ENCODE measurements around the gene METTL9. TPM values are rescaled to one million over a fixed set of nuclear protein-coding genes. Genes with fewer than 3 reads are reported as not detected.

The METTL9 gene
- total RNA-seq, 8 experiments from 2014 or later = 33.6 to 124 (median 113) TPM

DNA sequence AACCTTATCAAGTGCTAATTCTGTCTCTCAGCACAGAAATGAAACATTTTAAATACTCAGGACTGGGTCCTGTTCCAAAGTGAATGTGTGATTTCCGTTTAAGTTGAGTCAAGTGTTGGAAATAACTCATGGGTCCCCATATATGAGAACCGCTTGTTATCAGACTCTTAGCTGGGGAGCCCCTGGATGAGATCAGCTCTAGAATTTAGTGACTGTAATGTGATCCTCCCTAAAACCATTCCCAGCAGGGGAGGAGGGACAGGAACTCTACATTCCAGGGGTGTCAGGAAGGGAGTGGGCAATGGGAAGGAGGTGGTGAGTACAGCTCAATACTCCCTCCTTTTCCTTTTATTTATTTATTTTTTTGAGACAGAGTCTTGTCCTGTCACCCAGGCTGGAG, 101.9 kb downstream of the METTL9 start:
- no peak for ATAC-seq (replicated peaks in 6 of 8)
- Histone ChIP-seq H3K4me3 (no peak overlapping the region), H3K27ac (no peak overlapping the region), H3K4me1 (replicated peaks in 1 of 2) (no peaks in the 10 kb centered on the region)
- 24 to 70% (median 40%) methylated on average over 1 to 2 of the region's 2 CpGs; no CpG with 5 or more reads in 3 of the 10 experiments for WGBS, 10 experiments
- in situ Hi-C loops (cut with MboI; ENCODE audit: low pct_unique_long_range_greater_than_20kb in 2 of 9, low sequenced_read_pairs in 9 of 9, unreplicated experiment in 9 of 9) = loop anchor here in 3 of 9 experiments (25.0 kb wide), 1 partner anchor 114 kb away; the partner anchor contains the start of gene METTL9 (in 3 of the 3)

DNA sequence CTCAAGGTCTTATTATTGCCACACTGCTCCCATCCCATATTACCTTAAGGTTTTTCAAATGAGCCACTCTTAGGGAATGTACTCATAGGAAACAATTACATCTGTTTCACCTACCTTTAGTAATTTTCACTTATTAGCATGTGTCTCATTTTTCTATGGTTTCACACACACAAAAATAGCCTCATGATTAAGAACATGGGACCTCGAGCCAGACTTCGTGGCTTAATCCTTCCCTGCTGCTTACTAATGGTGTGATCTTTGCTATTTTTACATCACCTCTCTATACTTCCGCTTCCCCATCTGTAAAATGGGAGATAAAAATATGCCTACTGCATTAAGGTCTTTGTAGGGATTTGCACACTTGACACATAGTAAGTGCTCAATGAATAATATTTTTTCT, 102.9 kb downstream of the METTL9 start:
- 0 to 100% (median 87%) methylated on average over 1 to 3 of the region's 3 CpGs; no CpG with 5 or more reads in 1 of the 10 experiments for WGBS, 10 experiments
- Histone ChIP-seq H3K27ac (no peak overlapping the region), H3K4me3 (no peak overlapping the region), H3K4me1 (replicated peaks in 1 of 2) (no peaks in the 10 kb centered on the region)
- in situ Hi-C loops (cut with MboI; ENCODE audit: low pct_unique_long_range_greater_than_20kb in 2 of 9, low sequenced_read_pairs in 9 of 9, unreplicated experiment in 9 of 9) = loop anchor here in 3 of 9 experiments (25.0 kb wide), 1 partner anchor 115 kb away; the partner anchor contains the start of gene METTL9 (in 3 of the 3)
- ATAC-seq (replicated peaks in 6 of 8) = no peak

DNA sequence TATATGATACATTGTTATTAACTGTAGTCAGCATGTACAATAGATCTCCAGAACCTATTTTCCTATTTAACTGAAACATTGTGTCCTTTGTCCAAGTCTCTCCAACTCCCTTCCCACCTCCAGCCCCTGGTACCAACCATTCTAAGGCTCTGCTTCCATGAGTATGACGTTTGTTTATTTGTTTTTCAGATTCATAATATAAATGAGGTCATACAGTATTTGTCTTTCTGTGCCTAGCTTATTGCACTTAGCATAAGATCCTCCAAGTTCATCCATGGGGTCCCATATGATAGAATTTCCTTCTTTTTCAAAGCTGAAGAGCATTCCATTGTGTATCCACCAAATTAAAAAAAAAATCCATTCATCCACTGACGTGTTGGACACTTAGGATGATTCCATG, 103.8 kb downstream of the METTL9 start:
- 6 to 100% (median 63%) methylated on average over 1 to 2 of the region's 2 CpGs; no CpG with 5 or more reads in 2 of the 10 experiments for WGBS, 10 experiments
- no peak overlapping the region for H3K4me3 ChIP-seq
- ATAC-seq (replicated peaks in 6 of 8) = no peak
- no peak overlapping the region for H3K27ac ChIP-seq
- H3K4me1 ChIP-seq (replicated peaks in 1 of 2) = no peaks in the 10 kb centered on the region
- in situ Hi-C loops (cut with MboI; ENCODE audit: low pct_unique_long_range_greater_than_20kb in 2 of 9, low sequenced_read_pairs in 9 of 9, unreplicated experiment in 9 of 9) = loop anchor here in 3 of 9 experiments (25.0 kb wide), 1 partner anchor 116 kb away; the partner anchor contains the start of gene METTL9 (in 3 of the 3)

DNA sequence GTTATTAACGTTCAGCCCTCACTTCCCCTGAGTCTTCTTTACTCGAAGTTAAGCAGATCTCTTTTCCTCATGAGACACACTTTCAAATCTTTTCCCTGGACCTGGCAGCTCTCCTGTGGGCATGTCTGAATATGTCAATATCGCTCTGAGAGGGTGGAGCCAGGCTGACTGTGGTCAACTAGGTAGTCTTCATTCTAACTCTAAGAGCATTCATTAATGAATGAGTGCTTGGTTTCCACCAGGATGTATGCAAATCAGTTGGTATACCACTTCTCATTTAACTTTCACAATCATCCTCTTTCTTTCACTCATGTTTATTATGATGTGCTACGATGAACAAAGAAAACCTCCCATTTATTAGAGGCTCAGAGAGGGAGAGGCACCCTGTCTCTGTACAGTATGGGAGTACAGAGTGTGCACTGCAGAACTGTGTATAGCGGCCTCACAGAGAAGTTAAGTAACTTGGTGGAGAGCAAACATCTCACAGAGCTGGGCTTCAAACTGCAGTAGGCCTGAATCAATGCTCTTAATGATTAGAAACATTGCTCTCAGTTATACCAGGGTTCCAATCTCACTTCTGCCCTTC, 104.3 kb downstream of the METTL9 start:
- ATAC-seq (replicated peaks in 6 of 8) = peak in 2 of 8 experiments; percentile 50 to 71
- Histone ChIP-seq H3K4me1 (replicated peaks in 1 of 2) (no peaks in the 10 kb centered on the region), H3K27ac (no peak overlapping the region), H3K4me3 (no peak overlapping the region)
- in situ Hi-C loops (cut with MboI; ENCODE audit: low pct_unique_long_range_greater_than_20kb in 2 of 9, low sequenced_read_pairs in 9 of 9, unreplicated experiment in 9 of 9) = loop anchor here in 3 of 9 experiments (25.0 kb wide), 1 partner anchor 116 kb away; the partner anchor contains the start of gene METTL9 (in 3 of the 3)
- 47 to 100% (median 79%) methylated on average over 1 to 4 of the region's 5 CpGs; no CpG with 5 or more reads in 3 of the 10 experiments for WGBS, 10 experiments

DNA sequence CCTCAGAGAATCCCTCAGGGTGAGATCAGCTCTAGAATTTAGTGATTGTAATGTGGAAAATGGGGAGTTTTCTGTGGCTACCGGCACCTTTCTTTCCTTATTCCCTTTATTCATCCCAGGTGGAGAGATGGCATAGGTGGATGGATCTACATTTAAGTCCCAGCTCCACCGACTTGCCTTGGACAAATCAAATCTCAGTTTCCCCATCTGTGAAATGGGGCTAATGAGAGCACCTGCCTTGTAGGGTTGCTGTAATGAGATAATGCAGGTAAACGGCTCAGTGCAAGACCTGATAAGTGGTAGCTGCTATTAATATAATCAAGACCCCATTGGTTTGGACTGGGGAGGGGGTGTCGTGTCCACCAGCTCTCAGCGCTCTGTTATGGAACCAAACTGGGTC, 104.9 kb downstream of the METTL9 start:
- in situ Hi-C loops (cut with MboI; ENCODE audit: low pct_unique_long_range_greater_than_20kb in 2 of 9, low sequenced_read_pairs in 9 of 9, unreplicated experiment in 9 of 9) = loop anchor here in 3 of 9 experiments (25.0 kb wide), 1 partner anchor 117 kb away; the partner anchor contains the start of gene METTL9 (in 3 of the 3)
- H3K4me1 ChIP-seq (replicated peaks in 1 of 2) = no peaks in the 10 kb centered on the region
- H3K4me3 ChIP-seq = no peak overlapping the region
- WGBS, 10 experiments = 39 to 92% (median 90%) methylated on average over 2 to 5 of the region's 5 CpGs; no CpG with 5 or more reads in 3 of the 10 experiments
- no peak for ATAC-seq (replicated peaks in 6 of 8)
- no peak overlapping the region for H3K27ac ChIP-seq

DNA sequence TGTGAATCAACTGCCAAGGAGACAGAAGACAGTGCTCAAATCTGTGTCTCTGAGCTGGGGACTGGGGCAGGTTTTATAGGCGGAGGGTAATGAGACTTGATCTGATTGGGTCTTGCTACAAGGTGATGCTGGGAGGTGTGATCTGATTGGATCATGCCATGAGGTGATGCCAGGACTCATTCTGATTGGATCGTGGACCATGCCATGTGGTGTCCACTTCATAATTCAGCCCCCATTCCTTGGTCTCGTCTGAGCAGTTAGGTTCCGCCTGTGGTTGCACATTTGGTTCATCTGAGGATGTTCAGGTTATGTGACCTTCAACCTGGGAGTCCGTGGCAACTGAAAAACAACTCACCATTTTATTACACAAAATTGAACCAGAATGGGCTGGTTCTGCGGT, 105.4 kb downstream of the METTL9 start:
- H3K4me1 ChIP-seq (replicated peaks in 1 of 2) = no peaks in the 10 kb centered on the region
- no peak overlapping the region for H3K4me3 ChIP-seq
- 40 to 100% (median 58%) methylated on average over 1 to 5 of the region's 6 CpGs; no CpG with 5 or more reads in 4 of the 10 experiments for WGBS, 10 experiments
- H3K27ac ChIP-seq = no peak overlapping the region
- no peak for ATAC-seq (replicated peaks in 6 of 8)
- in situ Hi-C loops (cut with MboI; ENCODE audit: low pct_unique_long_range_greater_than_20kb in 2 of 9, low sequenced_read_pairs in 9 of 9, unreplicated experiment in 9 of 9) = loop anchor here in 3 of 9 experiments (25.0 kb wide), 1 partner anchor 117 kb away; the partner anchor contains the start of gene METTL9 (in 3 of the 3)

Other genes with a start within 250 kb of the METTL9 start
- 1 to 10 TPM in 5 of 8 experiments, under 1 TPM in 3; 0.46 to 7.4 (median 1.0) TPM for gene IGSF6, start 53.0 kb downstream of the METTL9 start, total RNA-seq
- under 1 TPM; 0.05 to 0.47 (median 0.22) TPM for gene OTOA, start 64.4 kb downstream of the METTL9 start, total RNA-seq

Data from motor neuron (in vitro differentiated cells).